Caki2 (cell line): ENCODE results near the gene ROS1. TPM values are rescaled to one million over a fixed set of nuclear protein-coding genes. Genes with fewer than 3 reads are reported as not detected.
"Not testable (repeated sequence)": the region's sequence is repeated elsewhere in the genome, so short reads cannot be mapped to it uniquely, and the experiment has no call there.

Source experiments
- DNase-seq: peaks from one replicate; pipeline ENCODE4 v3.0.0-alpha.2; 2015; ENCODE audit warnings: low read depth
- in situ Hi-C: cut with HindIII; loops from 2 replicates; pipeline ENCODE4 v1.10.0; 2016; ENCODE audit warnings: low sequenced_read_pairs, low pct_unique_long_range_greater_than_20kb, mixed read lengths
- total RNA-seq: library from RNA; depleted of rRNA; stranded (reverse); fragments of >200 nt; shearing (Covaris generic); gene quantifications from 2 replicates; pipeline ENCODE4 v1.2.3, GENCODE V29; 2014; ENCODE audit warnings: low replicate concordance

Gene ROS1
- total RNA-seq, 1 experiment from 2014 or later = not detected

GRCh38 chr6:117393045-117393444 lies 32.7 kb downstream of the ROS1 start:
- no peak for DNase-seq
- in situ Hi-C loops = no loop called here

- in situ Hi-C loops = no loop called here
- no peak for DNase-seq
These were observed 33.7 kb downstream of the ROS1 start for GRCh38 chr6:117391874-117392583.

- DNase-seq = no peak
- in situ Hi-C loops = no loop called here
These were observed 36.3 kb downstream of the ROS1 start for GRCh38 chr6:117389227-117390057.

DNA sequence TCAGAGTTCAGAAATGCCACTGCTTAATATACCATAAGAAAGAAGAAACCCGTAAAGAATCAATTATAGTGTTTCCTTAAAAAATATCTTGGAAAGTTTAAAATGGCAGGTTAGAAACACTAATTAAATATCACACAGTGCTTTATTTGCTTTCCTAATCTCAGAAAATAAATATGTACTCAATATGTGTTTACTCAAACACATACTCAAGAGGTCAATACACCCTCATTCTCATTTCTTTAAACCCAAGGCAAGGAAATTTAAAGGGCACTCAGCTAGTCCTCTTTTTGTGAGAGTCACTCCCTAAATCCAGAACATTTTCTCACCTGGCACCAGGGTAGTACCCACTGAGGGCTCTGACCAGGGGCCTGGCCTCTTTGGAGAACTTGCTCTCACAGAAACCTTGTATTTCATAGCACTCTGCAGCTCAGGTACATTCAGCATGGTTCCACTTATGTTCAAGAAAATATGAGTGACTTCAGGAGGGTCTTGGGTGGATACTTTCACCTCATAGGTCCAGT lies 38.2 kb downstream of the ROS1 start:
- in situ Hi-C loops = no loop called here
- no peak for DNase-seq

DNA sequence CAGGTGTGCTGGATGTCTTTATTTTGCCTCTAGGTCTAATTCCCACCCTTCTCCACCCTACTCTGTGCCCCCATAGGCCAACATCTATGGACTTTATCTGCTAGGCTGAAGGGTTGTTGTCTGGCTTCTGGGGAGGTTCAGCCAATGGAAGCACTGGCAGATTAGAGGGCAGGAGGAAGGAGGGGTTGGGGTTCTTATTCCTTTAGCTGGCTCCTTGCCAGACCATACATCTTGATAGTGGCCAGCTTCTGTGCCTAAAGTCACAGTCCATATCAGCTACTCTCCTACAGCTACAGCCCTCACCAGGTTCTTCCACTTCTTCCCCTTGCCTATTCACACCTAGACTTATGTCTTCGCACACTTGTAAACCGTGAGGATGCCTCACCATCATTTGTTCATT lies 41.1 kb downstream of the ROS1 start:
- no peak for DNase-seq
- in situ Hi-C loops = no loop called here

DNA sequence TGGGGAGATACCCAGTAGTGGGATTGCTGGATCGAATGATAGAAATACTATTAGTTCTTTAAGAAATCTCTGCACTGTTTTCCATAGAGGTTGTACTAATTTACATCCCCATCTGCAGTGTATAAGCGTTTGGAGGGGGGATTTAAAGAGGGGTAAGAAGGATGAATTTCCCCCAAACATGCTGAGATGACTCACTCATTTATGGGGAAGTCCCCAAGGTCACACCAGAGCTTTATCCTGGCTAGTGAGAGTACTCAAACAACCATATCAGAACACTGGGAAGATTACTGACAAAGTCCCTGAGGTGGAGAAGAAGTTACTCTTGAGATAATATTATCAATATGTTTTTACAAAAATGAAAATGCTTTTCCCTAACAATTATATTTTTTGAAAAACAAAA lies 44.0 kb downstream of the ROS1 start:
- no peak for DNase-seq
- in situ Hi-C loops = no loop called here

- in situ Hi-C loops = no loop called here
- no peak for DNase-seq
These were observed 45.4 kb downstream of the ROS1 start for GRCh38 chr6:117380298-117380697.

DNA sequence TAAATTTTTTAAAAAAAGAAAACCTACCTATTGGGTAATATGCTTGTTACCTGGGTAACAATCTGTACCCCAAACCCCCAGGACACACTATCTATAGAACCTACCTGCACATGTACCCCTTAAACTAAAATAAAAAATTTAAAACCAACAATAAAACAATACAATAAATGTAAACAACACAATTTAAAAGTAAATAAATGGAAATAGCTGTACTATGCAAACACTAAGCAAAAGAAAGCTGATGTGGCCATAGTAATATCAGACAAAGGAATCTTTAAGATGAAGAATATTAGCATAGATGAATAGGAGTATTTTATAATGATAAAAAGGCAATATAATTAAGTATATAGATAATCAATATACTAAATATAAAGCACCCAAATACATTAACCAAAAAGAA lies 50.3 kb downstream of the ROS1 start:
- in situ Hi-C loops = no loop called here
- DNase-seq = no peak

DNA sequence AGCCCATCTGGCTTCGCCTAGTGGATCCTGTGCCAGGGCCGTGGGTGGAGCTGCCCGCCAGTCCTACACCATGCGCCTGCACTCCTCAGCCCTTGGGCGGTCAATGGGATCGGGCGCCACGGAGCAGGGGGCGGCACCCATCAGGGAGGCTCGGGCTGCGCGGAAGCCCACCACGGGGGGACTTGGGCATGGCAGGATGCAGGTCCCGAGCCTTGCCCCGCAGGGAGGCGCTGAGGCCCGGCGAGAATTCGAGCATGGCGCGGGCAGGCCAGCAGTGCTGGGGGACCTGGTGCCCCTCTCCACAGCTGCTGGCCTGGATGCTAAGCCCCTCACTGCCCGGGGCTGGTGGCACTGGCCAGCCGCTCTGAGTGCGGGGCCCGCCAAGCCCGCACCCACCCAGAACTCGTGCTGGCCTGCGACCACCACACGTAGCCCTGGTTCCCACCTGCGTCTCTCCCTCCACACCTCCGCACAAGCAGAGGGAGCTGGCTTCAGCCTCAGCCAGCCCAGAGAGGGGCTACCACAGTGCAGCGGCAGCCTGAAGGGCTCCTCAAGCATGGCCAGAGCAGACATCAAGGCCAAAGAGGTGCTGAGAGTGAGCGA lies 52.4 kb downstream of the ROS1 start:
- in situ Hi-C loops = no loop called here
- DNase-seq = no peak

DNA sequence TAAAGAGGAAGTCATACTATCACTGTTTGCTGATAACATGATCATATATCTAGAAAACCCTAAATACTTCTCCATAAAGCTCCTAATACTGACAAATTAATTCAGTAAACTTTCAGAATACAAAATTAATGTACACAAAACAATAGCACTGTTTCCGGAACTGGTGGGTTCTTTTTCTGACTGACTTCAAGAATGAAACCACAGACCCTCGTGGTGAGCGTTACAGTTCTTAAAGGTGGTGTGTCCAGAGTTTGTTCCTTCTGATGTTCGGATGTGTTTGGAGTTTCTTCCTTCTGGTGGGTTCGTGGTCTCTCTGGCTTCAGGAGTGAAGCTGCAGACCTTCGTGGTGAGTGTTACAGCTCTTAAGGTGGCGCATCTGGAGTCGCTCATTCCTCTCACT lies 53.5 kb downstream of the ROS1 start:
- DNase-seq, in situ Hi-C loops: not testable (repeated sequence)

- no peak for DNase-seq
- in situ Hi-C loops = no loop called here
These were observed 54.2 kb downstream of the ROS1 start for GRCh38 chr6:117371492-117371891.

GRCh38 chr6:117359581-117359980 lies 66.2 kb downstream of the ROS1 start:
- in situ Hi-C loops = no loop called here
- no peak for DNase-seq

GRCh38 chr6:117354671-117355070 lies 71.1 kb downstream of the ROS1 start:
- no peak for DNase-seq
- in situ Hi-C loops = no loop called here

GRCh38 chr6:117352466-117353081 lies 73.2 kb downstream of the ROS1 start:
- in situ Hi-C loops = no loop called here
- DNase-seq = no peak

GRCh38 chr6:117351521-117351920 lies 74.2 kb downstream of the ROS1 start:
- no peak for DNase-seq
- in situ Hi-C loops = no loop called here

- in situ Hi-C loops = no loop called here
- DNase-seq = peak; percentile 8
These were observed 79.4 kb downstream of the ROS1 start for GRCh38 chr6:117346142-117346930.

DNA sequence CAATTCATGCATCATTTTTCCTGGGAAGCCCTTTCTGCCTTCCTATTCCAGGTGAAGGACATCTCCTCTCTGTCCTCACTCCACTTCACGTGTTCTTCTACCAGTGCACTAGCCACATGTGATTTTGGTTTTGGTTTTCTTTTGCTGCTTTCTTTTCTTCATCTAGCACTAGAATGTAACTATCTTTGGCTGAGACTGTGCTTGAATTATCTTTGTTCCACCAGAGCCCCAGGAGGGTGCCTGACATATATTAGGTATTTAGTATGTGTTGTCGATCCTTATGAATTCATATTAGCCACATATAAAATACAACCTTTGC lies 80.5 kb downstream of the ROS1 start:
- no peak for DNase-seq
- in situ Hi-C loops = no loop called here
